Esophagus squamous epithelium (tissue), 4 donors: ENCODE data around the gene KRTAP21-3.

Source experiments
- POLR2A ChIP-seq, 4 donors: fragments of 450-650 bp; IDR thresholded peaks; one replicate each; pipeline ENCODE4 v1.6.1; 2017; ENCODE audit warnings: antibody characterized with exemption in 4 of 4, mild to moderate bottlenecking in 4 of 4, moderate library complexity in 3 of 4
- TF ChIP-seq, protein P1 (sequence below), 6 experiments: fragments of 450-650 bp in 4 of 6; fragments of 200-600 bp in 2 of 6; sonication (generic) in 2 of 6; IDR thresholded peaks; one replicate each; pipeline ENCODE4 v1.5.1; 2016 to 2019; ENCODE audit warnings: antibody characterized with exemption in 6 of 6, mild to moderate bottlenecking in 4 of 6, moderate library complexity in 4 of 6

DNA sequence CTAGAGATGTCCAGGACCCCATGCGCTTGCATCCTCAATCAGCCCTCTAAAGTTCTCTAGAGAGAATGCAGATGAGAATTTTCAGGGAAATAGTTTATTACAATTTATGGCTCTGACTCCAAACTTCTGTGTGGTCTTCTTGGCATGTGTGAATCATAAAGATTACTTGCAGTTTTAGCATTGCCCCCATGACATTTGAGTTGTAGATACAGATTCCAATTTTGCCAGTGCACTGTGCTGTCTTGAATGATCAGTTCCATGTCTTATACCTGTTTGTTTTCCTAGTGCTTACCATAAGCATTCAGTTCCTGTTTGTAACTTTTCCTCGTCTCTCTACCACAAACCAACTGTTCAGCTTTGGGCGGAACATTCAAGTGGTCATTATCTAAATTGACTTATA is 4.8 kb downstream of the KRTAP21-3 start:
- TF ChIP-seq POLR2A (IDR thresholded peaks at IDR 0.05), result no peak
- TF ChIP-seq, protein P1, sequence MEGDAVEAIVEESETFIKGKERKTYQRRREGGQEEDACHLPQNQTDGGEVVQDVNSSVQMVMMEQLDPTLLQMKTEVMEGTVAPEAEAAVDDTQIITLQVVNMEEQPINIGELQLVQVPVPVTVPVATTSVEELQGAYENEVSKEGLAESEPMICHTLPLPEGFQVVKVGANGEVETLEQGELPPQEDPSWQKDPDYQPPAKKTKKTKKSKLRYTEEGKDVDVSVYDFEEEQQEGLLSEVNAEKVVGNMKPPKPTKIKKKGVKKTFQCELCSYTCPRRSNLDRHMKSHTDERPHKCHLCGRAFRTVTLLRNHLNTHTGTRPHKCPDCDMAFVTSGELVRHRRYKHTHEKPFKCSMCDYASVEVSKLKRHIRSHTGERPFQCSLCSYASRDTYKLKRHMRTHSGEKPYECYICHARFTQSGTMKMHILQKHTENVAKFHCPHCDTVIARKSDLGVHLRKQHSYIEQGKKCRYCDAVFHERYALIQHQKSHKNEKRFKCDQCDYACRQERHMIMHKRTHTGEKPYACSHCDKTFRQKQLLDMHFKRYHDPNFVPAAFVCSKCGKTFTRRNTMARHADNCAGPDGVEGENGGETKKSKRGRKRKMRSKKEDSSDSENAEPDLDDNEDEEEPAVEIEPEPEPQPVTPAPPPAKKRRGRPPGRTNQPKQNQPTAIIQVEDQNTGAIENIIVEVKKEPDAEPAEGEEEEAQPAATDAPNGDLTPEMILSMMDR (IDR thresholded peaks at IDR 0.05), result no peak
